Effector memory CD4-positive, alpha-beta T cell (primary cell): ENCODE results near the gene TPBGL.
"Not testable (repeated sequence)": the region's sequence is repeated elsewhere in the genome, so short reads cannot be mapped to it uniquely, and the experiment has no call there.

ENCODE experiments used
- DNase-seq, 3 donors: peaks; one replicate each; pipeline ENCODE4 v3.0.0-alpha.2; 2020
- H3K27ac ChIP-seq: 2 replicates; pipeline ENCODE4 v1.7.0; 2013; ENCODE audit warnings: mild to moderate bottlenecking, low read length, moderate library complexity; ENCODE audit not compliant: insufficient read depth, poor library complexity, severe bottlenecking
- H3K27me3 ChIP-seq: replicated peaks from 2 replicates; pipeline ENCODE4 v1.7.0; 2013; ENCODE audit warnings: mild to moderate bottlenecking, low read length; ENCODE audit not compliant: insufficient read depth, control insufficient read depth, poor library complexity, severe bottlenecking
- H3K36me3 ChIP-seq: 2 replicates; pipeline ENCODE4 v1.7.0; 2013; ENCODE audit warnings: mild to moderate bottlenecking, low read length, moderate library complexity; ENCODE audit not compliant: control insufficient read depth, insufficient read depth
- H3K4me1 ChIP-seq: 2 replicates; pipeline ENCODE4 v1.7.0; 2013; ENCODE audit warnings: low read length, mild to moderate bottlenecking; ENCODE audit not compliant: control insufficient read depth, insufficient read depth, poor library complexity, severe bottlenecking
- H3K4me3 ChIP-seq: 2 replicates; pipeline ENCODE4 v1.7.0; 2013; ENCODE audit warnings: low read length, low read depth, mild to moderate bottlenecking; ENCODE audit not compliant: insufficient read depth, poor library complexity, severe bottlenecking
- H3K9me3 ChIP-seq: 2 replicates; pipeline ENCODE4 v1.7.0; 2013; ENCODE audit warnings: mild to moderate bottlenecking, low read length, moderate library complexity; ENCODE audit not compliant: control insufficient read depth

TPBGL gene

DNA sequence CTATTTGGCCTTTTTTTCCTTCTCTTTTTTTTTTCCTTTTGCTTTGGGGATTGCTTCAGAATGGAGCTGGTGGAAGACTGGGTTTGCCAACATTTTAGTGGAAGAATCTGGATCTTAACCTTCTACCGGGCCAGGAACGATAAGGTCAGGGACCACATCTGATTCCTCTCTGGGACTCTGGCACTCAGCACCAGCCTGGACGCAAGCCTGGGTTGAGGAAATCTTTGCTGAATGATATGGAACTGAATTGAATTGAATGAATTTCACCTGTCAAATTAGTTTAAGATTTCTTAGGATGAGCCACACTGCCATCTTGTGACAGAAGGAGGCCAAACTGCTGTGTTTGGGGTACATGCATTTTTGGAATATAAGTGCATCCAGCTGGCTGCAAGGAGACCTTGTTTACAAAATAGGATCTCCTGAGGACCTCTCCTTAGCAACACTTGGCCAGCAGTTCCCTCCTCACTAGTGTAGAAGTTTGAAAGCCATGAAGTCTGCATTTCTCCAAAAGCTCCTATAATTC is 30.4 kb downstream of the TPBGL start:
- peaks cover 14% of the 10 kb centered on the region for H3K36me3 ChIP-seq
- H3K4me1 ChIP-seq, result peaks cover 13% of the 10 kb centered on the region
- no peaks in the 10 kb centered on the region for H3K9me3 ChIP-seq
- no peaks in the 10 kb centered on the region for H3K27me3 ChIP-seq
- H3K27ac ChIP-seq, result no peak overlapping the region
- no peak for DNase-seq
- H3K4me3 ChIP-seq, result no peak overlapping the region

DNA sequence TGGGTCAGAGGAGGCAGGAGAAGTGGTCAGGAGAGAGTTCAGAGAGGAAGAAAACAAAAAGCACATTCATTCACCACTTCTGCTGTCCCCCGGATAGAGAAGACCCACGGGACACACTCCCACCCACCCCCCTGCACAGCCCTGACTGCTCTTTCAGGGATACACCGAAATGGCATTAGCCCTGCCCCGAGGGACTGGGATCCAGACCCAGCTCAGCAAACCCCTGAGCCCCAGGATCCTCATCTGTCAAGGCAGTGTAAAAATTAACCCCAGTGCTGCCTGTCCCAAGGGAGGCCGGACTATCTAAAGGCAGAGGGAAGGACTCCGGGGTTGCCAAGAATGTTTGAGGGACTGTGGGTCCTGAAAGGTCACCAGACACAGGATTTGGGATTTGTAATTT is 31.2 kb downstream of the TPBGL start:
- no peak for DNase-seq
- no peak overlapping the region for H3K4me3 ChIP-seq
- H3K4me1 ChIP-seq, result peaks cover 21% of the 10 kb centered on the region
- peaks cover 13% of the 10 kb centered on the region for H3K36me3 ChIP-seq
- no peak overlapping the region for H3K27ac ChIP-seq
- H3K27me3 ChIP-seq, result no peaks in the 10 kb centered on the region
- no peaks in the 10 kb centered on the region for H3K9me3 ChIP-seq

DNA sequence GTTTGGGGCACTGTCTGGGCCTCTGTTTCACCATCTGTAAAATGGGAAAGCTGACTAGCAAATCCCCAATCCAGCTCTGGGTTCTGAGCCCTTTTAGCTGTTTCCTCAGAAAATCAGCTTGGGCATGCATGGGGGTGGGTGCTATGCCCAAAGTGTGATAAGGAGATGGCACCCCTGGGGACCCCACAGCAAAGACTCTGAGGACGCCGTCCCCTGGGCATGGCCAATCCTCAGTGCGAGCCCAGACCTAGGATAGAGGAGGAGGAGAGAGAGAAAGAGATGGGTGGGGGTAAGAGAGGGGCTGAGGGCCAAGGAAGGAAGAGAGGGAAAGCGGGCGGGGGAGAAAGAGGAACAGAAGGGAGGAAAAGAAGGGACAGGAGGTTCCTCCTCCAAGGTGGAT is 31.8 kb downstream of the TPBGL start:
- no peak for DNase-seq
- Histone ChIP-seq H3K9me3 (no peaks in the 10 kb centered on the region), H3K4me3 (no peak overlapping the region), H3K27ac (no peak overlapping the region), H3K27me3 (no peaks in the 10 kb centered on the region), H3K36me3 (peaks cover 9% of the 10 kb centered on the region), H3K4me1 (peaks cover 28% of the 10 kb centered on the region)

DNA sequence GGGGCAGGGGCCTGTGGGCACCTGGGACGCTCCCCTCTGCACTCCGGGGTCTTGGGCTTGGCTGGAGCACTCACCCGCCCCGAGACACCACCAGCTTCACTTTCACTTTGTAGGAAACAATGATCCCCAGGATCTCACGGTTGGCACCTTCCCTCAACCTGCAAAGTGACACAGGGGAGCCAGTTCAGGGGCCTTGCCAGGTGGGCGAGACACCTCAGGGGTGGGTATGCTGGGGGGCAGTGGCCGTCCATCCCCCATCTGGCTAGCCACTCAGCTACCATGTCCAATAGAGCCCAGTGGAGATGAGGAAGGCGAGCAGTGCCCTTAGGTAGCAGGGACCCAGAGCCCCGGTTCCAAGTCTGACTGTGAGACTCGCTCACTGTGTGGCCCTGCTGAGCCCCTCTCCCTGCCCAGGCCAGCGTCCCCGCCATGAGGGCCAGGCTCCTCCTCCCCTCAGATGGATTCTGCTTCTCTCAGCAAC is 32.3 kb downstream of the TPBGL start:
- Histone ChIP-seq H3K27ac (peak overlapping the region; percentile 22), H3K27me3 (no peaks in the 10 kb centered on the region), H3K4me1 (peaks cover 32% of the 10 kb centered on the region), H3K4me3 (no peak overlapping the region), H3K36me3 (peaks cover 13% of the 10 kb centered on the region), H3K9me3 (no peaks in the 10 kb centered on the region)
- no peak for DNase-seq

DNA sequence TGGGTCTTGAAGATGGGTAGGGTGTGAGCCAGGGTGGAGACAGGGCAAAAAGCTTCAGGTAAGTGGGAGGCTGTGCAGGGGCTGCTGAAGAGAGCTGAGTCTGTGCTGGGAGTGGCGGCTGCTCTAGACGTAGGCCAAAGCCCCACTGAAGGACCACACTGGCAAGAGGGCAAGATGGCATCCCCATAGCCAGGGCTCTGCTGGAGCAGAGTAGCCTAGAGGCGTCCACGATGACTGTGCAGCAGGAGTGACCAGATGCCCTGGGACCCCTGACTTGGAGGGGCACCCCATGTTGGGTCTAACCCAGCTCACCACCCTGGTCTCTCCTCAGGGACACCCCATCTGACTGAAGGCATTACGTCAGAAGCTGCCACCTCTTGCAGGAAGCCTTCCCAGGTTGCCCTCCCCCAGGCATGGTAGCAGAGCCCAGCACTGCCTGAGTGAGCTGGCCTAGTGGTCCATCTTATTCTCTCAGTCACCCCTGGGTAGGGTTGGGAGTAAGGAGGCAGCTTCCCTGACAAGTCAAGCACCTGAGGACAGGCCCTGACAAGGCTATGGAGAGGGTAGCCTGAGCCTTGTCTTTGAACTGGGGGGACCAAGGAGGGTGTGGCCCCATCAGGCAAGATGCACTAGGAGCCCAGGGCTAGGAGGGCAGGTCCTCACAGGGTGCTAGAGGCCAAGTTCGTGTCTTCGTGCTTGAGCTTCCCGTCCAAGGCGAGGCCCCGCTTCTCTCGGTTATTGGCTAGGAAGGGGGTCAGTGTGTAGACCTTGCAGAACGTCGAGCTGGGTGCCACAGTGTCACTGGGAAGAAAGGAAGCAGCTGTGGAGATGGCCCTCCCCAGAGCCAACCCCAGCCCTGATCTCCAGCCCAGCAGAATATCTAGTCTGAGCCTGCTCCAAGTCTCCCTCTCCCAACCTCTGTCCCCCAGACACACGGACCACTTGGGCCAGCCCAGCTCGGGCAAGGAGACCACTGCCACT is 33.1 kb downstream of the TPBGL start:
- H3K4me1 ChIP-seq, result peaks cover 33% of the 10 kb centered on the region
- no peak for DNase-seq
- H3K27me3 ChIP-seq, result no peaks in the 10 kb centered on the region
- peak overlapping the region; percentile 29 for H3K27ac ChIP-seq
- no peaks in the 10 kb centered on the region for H3K9me3 ChIP-seq
- no peak overlapping the region for H3K4me3 ChIP-seq
- H3K36me3 ChIP-seq, result peaks cover 20% of the 10 kb centered on the region

DNA sequence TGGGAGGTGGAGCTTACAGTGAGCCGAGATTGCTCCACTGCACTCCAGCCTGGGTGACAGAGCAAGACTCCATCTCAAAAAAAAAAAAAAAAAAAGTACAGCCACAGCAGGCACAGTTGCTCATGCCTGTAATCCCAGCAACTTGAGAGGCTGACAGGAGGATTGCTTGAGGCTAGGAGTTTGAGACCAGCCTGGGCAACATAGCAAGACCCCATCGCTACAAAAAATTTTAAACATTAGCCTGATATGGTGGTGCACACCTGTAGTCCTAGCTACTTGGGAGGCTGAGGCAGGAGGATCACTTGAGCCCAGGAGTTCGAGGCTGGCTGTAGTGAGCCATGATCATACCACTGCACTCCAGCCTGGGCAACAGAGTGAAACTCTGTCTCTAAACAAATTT is 34.1 kb downstream of the TPBGL start:
- Histone ChIP-seq H3K4me1 (peaks cover 33% of the 10 kb centered on the region), H3K36me3 (peaks cover 26% of the 10 kb centered on the region)

DNA sequence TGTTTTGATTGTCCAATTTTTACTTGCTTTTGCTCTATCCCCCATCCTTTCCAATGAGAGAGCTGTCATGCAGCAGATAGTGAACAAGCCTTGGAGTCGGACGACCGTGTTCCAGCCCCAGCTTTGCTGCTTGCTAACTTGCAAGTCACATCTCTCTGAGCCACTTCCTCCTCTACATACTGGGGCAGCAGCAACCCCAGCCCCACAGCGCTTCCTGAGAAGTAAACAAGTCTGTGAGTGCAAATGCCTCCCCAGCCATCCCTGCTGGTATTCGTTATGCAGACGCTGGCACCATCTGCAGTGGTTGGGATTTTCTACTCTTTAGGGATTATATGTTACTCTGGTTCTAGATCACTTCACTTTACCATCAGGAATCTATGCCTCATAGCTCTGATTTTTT is 35.0 kb downstream of the TPBGL start:
- Histone ChIP-seq H3K27me3 (no peaks in the 10 kb centered on the region), H3K4me3 (peak overlapping the region; percentile 21), H3K4me1 (peaks cover 33% of the 10 kb centered on the region), H3K36me3 (peaks cover 26% of the 10 kb centered on the region), H3K9me3 (no peaks in the 10 kb centered on the region), H3K27ac (peak overlapping the region; percentile 65)
- DNase-seq, result peak; percentile 15 to 54 (median 40)

More for the DNA sequence above, 34.1 kb downstream of the TPBGL start:
- not testable (repeated sequence) for DNase-seq, H3K4me3 ChIP-seq, H3K27me3 ChIP-seq, H3K9me3 ChIP-seq
- peak overlapping the region; percentile 23 for H3K27ac ChIP-seq

DNA sequence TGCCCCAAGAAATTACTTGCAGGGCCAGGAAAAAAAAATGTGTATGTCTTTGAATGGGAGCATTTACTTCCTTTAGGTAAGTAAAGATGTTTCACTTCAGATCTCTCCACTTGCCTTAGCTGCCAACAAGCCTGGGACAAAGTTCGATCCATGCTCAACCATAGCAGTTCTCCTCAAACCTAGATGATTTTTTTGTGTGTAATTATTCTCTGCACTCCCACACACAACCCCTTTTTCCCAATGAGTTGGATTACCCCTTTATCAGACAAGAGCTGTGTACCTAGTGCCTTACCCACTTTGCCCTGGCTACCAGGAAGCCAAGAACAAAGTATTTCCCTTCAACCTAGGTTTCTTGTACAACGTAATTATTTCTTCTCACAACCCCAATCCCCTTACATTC is 35.6 kb downstream of the TPBGL start:
- H3K9me3 ChIP-seq, result no peaks in the 10 kb centered on the region
- peak overlapping the region; percentile 21 for H3K4me3 ChIP-seq
- peak overlapping the region; percentile 65 for H3K27ac ChIP-seq
- H3K27me3 ChIP-seq, result no peaks in the 10 kb centered on the region
- DNase-seq, result no peak
- H3K4me1 ChIP-seq, result peaks cover 33% of the 10 kb centered on the region
- H3K36me3 ChIP-seq, result peaks cover 30% of the 10 kb centered on the region

DNA sequence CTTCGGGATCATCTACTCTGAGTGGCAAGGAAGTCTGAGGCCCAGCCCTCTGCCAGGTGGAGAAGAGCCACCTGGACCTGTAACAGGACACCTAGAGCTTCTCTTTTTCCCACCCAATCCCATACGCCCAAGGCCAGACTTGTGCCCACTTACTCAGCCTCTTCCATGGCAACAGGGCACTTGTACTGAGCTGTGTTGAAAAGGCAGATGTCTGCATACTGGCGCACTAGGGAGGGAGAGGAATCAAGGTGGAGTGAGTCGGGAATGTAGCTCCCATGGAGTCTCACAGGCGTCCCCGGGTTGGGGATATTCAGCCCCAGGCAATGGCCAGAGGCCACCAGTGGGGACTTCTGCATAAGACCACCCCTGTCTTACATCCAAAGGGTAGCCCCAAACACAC is 36.1 kb downstream of the TPBGL start:
- Histone ChIP-seq H3K9me3 (no peaks in the 10 kb centered on the region), H3K27ac (peak overlapping the region; percentile 65), H3K4me3 (peak overlapping the region; percentile 3), H3K4me1 (peaks cover 33% of the 10 kb centered on the region), H3K27me3 (no peaks in the 10 kb centered on the region), H3K36me3 (peaks cover 35% of the 10 kb centered on the region)
- DNase-seq, result no peak

DNA sequence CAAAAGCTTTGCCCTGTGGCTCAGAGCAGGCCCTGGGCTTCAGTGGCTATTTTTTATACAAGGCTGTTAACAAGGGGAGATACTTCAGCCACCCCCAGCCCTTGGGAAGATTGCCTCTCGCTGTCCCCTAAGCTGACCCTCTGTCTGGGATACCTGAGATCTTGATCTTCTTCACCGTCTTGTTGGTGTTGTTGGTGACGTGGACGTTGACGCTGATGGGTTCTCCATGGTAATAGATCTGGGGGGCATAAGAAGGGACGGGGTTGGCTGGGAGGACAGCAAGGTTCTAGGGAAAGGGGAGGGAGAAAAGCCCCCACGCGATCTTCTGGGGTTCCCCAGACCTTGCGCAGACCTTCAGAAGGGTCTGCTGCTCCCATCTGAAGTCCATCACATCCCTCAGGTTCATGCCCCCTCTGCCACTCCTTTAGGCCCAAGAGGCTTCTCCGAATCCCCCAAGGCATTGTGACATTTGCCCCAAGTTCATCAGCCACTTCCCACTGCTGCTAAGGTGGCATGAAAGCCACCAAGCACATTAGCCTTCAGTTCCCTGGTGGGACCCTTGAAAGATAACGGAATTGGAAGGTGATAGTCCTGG is 36.7 kb downstream of the TPBGL start:
- H3K27ac ChIP-seq, result peak overlapping the region; percentile 65
- peaks cover 36% of the 10 kb centered on the region for H3K36me3 ChIP-seq
- H3K4me1 ChIP-seq, result peaks cover 33% of the 10 kb centered on the region
- DNase-seq, result no peak
- no peaks in the 10 kb centered on the region for H3K27me3 ChIP-seq
- H3K9me3 ChIP-seq, result no peaks in the 10 kb centered on the region
- peak overlapping the region; percentile 3 for H3K4me3 ChIP-seq
